GM12801 (cell line): Measurements from ENCODE around the gene RBM39.

Experiments
- TF ChIP-seq, protein P1 (sequence below): IDR thresholded peaks from one replicate; pipeline ENCODE4 v1.5.1; 2011; ENCODE audit warnings: control low read depth; ENCODE audit not compliant: insufficient read length; ENCODE audit errors: extremely low read depth

The RBM39 gene

DNA sequence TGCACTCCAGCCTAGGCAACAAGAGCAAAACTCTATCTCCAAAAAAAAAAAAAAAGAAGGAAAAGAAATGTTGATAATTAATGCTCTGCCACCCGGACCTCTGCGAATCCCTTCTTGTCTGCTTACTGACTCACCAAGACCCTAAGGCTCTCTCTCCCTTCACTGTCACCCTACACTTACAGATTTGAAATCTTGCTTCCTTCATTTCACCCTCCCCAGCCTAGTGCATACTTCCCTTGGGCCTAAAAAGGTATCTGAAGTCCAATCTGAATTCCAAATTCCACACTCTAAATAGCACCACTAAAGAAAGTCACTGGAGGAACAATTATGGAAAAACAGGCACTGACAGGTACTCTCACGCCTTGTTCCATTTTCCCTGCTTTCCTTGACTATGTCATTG lies 20.4 kb upstream of the RBM39 start:
- TF ChIP-seq, protein P1, sequence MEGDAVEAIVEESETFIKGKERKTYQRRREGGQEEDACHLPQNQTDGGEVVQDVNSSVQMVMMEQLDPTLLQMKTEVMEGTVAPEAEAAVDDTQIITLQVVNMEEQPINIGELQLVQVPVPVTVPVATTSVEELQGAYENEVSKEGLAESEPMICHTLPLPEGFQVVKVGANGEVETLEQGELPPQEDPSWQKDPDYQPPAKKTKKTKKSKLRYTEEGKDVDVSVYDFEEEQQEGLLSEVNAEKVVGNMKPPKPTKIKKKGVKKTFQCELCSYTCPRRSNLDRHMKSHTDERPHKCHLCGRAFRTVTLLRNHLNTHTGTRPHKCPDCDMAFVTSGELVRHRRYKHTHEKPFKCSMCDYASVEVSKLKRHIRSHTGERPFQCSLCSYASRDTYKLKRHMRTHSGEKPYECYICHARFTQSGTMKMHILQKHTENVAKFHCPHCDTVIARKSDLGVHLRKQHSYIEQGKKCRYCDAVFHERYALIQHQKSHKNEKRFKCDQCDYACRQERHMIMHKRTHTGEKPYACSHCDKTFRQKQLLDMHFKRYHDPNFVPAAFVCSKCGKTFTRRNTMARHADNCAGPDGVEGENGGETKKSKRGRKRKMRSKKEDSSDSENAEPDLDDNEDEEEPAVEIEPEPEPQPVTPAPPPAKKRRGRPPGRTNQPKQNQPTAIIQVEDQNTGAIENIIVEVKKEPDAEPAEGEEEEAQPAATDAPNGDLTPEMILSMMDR, result no peak

DNA sequence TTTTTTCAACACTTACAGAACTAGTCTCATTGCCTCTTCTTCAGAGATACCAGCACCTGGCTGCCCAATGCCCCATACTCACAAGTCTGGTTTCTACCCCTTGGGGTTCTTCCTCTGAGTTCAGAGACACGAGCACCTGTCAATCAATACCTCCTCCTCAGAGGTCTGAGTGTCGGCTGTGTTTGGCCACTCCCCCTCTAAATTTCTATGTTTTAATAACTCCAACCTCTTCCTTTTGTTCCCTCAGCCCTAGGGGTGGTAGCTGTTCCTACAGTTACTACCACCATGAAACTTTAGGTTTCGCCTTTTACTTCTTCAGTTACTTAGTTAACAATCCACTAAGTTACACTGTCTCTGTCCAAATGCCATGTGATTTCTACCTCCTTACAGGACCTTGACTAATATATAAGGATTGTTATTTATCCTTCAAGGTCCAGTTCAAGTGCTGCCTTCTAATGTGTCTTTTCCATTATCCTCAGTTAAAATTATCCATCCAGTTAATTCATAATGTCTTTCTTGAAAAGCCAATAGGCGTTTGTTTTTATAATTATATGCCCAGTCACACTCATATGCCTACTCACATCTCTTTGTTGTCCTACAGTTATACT lies 15.1 kb upstream of the RBM39 start:
- TF ChIP-seq, protein P1, result no peak

DNA sequence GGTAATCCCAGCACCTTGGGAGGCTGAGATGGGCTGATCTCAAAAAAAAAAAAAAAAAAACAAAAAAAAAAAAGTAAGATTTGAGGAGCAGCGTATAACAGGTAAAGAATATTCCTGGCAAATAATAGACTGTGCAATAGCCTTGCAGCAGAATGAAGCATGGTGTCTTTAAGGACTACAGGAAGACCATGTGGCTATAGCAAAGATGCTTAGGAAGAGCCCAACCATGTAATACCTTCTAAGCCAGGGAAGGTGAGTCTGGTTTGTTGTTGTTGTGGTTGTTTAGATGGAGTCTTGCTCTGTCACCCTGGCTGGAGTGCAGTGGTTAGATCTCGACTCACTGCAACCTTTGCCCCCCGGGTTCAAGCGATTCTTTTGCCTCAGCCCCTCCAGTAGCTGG lies 14.3 kb upstream of the RBM39 start:
- TF ChIP-seq, protein P1, result no peak

DNA sequence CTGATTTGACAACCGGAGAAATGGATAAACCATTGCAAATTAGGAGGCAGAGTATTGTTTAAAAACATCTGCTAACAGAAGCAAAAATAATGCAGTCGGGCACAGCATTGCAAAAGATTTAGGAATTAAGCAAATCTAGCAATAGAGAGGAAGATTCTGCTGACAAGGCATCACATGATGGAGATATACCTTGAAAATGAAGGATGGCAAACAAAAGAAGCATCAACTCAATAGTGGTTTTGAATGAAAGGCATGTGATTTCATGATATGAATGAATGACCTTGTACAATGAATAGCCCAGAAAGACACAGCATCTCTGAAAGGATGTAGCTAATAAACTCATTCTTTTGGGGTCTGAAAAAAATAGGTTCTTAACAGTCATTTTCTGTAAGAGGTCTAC lies 8.6 kb upstream of the RBM39 start:
- TF ChIP-seq, protein P1, result no peak

DNA sequence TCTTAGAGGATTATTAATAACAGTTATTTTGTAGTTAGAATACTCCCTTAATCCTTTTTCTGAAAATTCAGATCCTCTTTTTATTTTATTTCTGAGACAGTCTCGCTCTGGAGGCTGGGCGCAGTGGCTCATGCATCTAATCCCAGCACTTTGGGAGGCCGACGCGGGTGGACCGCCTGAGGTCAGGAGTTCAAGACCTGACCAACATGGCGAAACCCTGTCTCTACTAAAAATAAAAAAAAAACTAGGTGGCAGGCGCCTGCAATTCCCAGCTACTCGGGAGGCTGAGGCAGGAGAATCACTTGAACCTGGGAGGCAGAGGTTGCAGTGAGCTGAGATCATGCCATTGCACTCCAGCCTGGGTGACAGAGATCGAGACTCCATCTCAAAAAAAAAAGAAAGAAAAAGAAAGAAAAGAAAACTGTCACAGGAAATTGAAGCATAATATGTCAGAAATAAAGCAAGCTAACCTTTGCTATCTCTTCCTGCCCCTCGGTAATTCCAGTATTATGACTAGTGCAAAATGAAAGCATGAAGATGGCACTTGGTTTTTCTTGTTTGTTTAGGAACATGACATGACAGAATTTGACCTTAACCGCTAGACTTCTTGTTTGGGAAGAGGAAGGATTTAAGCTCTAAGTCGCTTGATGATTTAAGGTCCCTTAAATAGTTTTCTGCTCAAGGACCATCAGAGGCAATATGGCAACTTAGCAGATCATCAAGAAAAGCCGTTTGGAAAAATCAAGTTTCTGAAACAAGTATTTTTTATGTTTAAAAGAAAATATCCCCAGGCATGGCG lies 1.8 kb upstream of the RBM39 start:
- TF ChIP-seq, protein P1, result no peak

DNA sequence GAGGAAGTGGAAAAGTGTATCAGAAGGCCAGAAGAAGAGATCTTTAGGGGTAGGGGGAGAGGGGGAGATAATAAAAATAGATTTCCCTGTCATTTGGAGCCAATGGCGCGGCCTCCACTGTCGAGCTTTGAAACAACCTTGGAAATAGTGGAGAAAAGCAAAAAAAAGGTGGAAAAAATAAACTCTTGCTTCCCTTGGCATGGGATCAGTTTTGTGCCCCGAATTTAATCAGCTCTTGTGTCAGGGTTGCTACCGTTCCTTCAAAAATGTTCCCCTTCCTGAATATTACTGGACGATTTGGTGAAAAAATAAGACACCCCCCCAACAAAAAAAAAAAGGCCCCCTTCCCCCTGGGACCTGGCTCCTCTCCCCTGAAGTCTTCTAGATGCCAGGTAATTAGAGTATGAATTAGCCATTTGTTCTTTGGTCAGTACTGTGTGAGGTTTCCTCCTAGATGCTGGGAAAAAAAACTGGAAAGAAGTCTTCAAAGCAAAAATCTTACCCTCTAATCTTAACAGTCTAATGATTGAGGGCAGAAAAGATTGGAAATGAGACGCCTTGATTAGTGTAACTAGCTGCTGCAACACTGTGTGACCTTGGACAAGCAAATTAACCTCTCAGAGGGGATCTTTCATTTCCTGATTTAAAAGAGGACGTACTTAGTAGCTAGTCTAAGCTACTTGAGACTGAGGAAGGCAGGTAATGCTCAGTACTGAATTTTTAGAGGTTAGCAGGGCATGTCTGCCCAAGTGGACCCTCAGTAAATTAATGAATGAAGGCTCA lies 872 bp upstream of the RBM39 start:
- TF ChIP-seq, protein P1, result no peak
